ENCODE data around the gene DDRGK1. TPM values are rescaled to one million over a fixed set of nuclear protein-coding genes. Genes with fewer than 3 reads are reported as not detected.

The DDRGK1 gene
- total RNA-seq, 2 experiments from 2014 or later, result 78.6 to 79.1 TPM

DNA sequence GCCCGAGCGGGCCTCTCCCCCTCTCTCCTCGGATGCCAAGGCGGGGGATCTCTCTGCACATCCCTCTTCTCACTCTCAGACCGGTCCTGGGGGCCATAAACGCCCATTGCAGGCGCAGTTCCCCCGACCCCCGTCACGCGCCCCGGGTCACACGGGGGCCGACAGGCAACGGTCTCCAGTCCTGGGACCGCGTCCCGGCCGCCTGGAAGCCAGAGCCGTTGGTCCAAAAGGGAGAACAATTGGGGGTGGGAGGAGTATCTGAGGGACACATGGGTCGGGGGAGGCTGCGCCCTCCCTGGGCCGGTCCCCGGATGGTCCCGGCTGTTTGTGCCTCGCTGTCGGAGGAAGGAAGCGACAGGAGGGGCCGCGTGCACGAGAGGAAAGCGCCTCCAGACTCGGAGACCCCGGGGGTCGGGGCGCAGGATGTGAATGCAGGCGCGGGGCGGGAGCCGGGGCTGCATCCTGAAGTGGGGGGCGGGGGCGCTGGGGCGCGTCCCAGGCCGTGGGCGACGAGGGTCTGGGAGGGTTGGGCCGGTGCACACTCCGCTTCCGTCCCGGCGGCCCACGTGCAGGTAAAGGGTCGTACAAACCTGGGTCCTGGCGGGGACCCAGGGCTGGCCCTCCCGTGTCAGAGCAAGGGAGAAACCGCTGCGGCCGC lies 33.6 kb upstream of the DDRGK1 start:
- ChIA-PET POLR2A (interaction anchor here (0.5 kb wide), 1 partner anchor 98 kb away, joined by 3 read pairs; no protein-coding TSS in a partner anchor), CTCF (interaction anchor here (1.8 kb wide), 1 partner anchor 10 kb away, joined by 7 read pairs; no protein-coding TSS in a partner anchor)

DNA sequence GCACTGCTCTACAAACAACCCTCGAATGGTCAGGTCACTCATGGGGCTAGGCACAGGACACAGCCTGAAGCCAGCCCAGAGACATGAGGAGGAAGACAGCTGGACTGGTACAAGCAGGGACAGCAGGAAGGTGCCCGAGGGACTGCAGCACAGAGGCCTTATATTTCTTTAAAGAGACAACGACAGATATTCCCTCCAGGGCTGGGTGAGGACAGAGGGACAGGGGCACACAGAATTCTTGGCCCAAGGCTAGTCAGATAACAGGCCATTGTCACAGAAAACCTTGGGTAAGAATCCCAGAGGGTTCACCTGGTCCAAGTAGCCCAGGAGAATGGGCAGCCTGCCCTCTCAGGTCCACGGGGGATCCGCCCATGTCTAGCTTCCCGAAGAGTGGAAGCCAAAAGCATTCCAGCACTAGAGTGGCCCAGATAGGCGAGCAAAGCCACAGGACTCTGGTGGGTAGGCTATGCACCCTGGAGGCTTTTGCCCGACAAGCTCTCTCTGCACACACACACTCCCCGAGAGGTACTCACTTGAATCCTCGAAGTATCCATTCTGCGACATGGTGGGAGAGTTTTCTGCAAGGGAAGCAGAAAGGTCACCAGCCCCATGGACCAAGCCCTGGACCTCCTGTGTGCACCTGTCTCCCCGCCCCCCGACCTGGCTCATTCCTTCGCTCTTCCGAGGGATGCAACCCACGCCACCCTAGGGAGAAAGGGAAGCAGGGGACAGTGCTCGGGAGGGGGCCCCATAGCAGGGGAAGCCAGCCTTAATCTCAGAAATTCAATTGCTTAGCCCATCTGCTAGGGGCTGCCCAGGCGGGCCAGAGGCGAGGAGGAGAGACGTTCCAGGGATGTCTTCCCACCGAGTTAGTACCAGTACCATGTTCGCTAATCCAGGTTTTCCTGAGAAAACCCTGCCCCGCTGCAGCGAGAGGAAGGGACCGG lies 32.8 kb upstream of the DDRGK1 start:
- ChIA-PET CTCF (interaction anchor here (0.5 kb wide), 1 partner anchor 9 kb away, joined by 3 read pairs; no protein-coding TSS in a partner anchor), POLR2A (no interaction called here)

- ChIA-PET CTCF (no interaction called here), POLR2A (no interaction called here)
Observed at GRCh38 chr20:3235666-3236324, 31.3 kb upstream of the DDRGK1 start.

DNA sequence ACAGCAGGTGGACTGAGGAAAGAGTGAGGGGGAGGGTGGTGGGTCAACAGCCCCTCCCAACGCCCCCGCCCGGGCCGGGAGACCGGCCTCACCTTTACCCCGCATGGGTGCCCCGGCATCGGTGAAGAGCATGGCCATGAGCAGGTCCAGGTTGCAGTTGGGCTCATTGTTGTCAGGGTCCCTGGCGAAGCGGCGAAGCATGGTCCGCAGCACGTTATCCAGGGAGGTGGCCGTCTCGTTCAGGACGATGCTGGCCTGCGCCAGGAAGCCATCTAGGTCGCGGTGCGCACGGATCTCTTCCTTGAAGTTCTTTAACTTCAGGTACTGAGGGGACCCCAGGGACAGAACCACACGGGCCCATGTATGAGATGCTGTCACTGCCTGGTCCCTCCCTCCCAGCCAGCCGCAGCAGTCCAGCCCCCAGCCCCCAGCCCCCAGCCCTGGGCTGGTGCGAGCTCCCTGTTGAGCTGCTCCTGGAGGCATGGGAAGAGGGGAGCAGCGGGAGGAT lies 29.6 kb upstream of the DDRGK1 start:
- ChIA-PET POLR2A (no interaction called here), CTCF (no interaction called here)

DNA sequence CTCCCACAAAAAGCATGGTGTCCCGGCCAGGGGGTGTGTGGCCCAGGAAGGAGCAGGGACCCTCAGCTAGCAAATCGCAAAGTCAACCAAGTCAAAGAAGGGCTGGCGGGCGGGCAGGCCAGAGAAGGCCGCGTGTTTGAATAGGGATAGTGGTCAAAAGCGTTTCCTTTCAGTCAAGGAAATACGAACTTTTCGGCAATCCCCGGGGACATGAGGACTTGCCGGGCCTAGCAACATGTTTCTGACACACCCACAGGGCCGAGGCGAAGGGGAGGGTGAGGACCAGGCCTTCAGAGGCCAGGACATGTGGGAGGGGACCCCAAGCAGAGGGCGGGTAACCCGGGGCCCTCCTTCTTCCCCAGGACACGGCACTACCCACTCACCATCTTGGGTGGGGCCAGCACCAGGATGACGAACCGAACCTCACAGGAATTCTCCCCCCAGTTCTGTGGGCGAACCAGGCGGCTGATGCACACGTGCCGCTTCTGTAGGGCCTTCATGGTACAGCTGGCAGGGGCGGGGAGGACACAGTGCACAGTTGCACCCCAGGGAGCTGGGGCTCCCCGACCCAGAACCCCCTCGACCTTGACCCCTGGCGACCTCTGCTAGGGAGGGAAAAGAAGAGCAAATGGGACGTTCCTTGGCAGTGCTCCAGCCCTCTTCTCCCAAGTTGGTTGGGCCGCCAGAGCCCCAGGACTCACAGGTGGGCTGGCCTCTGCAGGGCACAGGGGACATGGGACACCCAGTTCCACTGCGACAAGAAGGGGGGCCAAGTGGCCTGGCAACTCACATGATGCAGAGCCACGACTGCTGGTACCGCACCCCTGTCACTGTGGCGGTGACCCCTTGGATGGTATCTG lies 28.9 kb upstream of the DDRGK1 start:
- CTCF ChIA-PET, result no interaction called here
- POLR2A ChIA-PET, result no interaction called here

DNA sequence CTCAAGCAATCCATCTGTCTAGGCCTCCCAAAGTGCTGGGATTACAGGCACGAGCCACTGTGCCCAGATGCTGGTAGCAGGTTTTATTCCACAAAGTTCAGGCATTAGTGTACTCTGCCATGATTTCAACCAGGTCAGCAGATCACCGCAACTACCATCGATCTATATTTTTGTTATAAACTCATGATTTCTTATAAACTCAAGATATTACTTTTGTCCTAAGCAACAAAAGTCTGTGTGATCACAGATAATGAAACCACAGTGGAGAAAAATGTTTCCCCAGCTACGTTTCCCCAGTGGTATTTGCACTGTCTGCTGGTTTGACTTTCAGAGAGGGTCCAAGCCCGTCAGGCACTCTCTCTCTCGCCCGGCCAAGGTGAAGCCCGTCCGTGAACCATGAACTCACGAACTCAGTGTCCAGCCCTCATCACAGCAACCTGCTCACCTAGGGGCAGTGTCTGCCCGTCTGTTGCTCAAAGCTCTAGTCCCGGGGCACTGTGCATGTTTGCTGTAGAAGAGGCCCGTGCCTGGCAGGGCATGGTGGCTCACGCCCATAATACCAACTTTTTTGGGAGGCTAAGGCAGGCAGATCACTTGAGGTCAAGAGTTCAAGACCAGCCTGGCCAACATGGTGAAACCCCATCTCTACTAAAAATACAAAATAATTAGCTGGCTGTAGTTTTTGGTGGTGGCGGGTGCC lies 27.6 kb upstream of the DDRGK1 start:
- CTCF ChIA-PET, result interaction anchor here (0.6 kb wide), 1 partner anchor 565 kb away, joined by 4 read pairs; no protein-coding TSS in a partner anchor
- POLR2A ChIA-PET, result no interaction called here

DNA sequence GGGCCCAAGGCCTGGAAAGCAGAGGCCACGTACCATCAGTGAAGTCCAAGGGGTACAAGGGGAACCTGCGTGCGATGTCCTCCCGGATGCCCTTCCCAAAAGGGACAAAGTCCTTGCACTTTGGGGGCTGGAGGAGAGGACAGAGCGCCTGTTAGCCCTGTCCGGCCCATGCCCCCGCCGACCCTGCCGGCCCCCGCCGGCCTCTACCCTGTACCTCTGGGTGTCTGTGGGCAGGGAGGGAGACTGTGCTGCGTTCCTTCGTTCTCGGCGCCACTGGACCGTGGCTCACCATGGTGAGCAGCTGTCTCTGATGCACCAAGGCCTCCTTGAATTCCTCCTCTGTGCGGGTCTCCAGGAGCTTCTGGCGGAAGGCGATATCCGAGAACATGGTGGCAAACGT lies 26.6 kb upstream of the DDRGK1 start:
- POLR2A ChIA-PET, result no interaction called here

DNA sequence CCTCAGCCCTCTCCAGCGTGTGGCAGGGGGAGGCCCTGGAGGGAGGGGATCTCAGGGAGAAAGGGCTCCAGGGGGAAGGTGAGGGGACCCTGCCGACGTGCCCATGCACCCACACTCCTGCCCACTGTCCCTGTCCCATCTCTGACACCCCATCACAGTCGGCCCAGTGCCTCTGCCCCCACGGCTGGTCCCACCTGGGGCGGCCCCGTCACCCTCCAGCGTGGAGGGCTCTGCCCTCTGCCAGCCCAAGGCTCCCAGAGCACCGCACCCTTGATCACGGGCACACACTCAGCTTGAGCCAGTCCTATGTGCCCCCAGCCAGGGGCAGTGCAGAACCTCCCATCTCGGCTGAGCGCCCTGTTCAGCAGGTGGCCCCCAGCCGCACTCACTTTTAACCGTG lies 25.3 kb upstream of the DDRGK1 start:
- POLR2A ChIA-PET, result no interaction called here
- CTCF ChIA-PET, result no interaction called here

More for the DNA sequence above, 26.6 kb upstream of the DDRGK1 start:
- CTCF ChIA-PET, result no interaction called here

- ChIA-PET CTCF (no interaction called here), POLR2A (no interaction called here)
Observed at GRCh38 chr20:3229158-3229557, 24.7 kb upstream of the DDRGK1 start.

DNA sequence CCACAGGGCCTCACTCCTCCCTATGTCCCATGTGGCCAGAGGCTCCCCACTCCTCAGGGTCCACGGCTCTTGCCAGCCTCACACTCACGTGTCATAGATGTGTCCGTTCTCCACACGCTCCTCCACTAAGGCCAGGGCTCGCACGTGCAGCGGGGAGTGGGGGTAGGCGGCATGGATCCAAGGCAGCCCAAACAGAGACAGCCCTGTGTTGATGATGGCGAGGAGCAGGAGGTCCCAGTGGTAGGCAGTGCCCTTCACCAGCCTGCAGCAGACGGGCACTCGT lies 24.2 kb upstream of the DDRGK1 start:
- ChIA-PET CTCF (no interaction called here), POLR2A (no interaction called here)

DNA sequence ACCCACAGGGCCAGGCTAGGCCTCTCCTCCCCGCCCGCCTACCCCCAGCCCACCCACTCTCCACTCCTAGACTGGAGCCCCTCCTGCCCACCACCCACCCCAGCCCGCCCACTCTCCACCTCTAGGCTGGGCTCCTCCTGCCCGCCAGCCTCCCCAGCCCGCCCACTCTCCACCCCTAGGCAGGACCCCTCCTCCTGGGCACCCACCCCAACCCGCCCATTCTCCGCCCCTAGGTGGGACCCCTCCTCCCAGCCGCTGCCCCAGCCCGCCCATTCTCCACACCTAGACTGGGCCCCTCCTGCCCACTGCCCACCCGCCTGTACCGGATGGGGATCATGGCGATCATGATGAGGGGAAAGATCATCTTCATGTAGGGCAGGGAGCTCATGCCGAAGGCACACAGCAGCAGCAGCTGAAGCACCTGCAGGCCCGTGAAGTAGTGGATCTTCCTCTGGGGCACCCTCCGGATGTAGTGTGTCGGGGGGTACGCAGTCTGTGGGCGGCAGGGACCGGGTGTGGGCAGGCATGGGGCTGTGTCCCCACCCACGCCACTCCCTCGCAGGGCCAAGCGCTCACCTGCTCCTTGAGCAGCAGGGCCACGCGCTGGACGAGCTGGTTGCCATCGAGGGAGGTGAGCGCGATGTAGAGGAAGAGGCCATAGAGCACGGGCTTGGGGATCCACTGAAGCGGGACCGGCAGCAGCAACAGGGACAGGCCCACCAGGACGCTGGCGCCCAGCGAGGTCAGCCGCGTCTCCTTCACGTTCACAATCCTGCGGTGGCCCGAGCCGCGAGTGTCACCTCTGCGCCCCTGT lies 23.7 kb upstream of the DDRGK1 start:
- POLR2A ChIA-PET, result no interaction called here
- CTCF ChIA-PET, result no interaction called here

GRCh38 chr20:3227506-3227905 lies 23.0 kb upstream of the DDRGK1 start:
- ChIA-PET POLR2A (no interaction called here), CTCF (no interaction called here)

GRCh38 chr20:3226864-3227263 lies 22.4 kb upstream of the DDRGK1 start:
- POLR2A ChIA-PET, result no interaction called here
- CTCF ChIA-PET, result no interaction called here

DNA sequence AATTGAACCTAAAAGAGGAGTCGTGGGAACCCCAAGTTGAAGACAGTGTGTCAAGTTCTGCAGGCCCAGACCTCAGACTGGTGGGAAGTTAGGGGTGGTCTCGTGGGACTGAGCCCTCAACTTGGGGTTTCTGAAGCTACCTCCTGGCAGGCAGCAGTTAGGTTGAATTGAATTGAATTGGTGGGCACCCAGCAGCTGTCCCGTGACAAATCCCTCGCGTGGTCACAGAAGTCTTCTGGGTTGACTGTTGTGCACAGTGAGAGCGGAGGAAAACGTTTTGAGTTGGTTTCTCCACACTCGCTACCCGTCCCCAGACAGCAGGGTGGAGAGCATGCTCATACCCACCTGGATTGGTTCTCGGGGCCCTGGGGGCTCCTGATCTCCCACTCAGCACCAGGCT lies 21.6 kb upstream of the DDRGK1 start:
- CTCF ChIA-PET, result no interaction called here
- POLR2A ChIA-PET, result no interaction called here

DNA sequence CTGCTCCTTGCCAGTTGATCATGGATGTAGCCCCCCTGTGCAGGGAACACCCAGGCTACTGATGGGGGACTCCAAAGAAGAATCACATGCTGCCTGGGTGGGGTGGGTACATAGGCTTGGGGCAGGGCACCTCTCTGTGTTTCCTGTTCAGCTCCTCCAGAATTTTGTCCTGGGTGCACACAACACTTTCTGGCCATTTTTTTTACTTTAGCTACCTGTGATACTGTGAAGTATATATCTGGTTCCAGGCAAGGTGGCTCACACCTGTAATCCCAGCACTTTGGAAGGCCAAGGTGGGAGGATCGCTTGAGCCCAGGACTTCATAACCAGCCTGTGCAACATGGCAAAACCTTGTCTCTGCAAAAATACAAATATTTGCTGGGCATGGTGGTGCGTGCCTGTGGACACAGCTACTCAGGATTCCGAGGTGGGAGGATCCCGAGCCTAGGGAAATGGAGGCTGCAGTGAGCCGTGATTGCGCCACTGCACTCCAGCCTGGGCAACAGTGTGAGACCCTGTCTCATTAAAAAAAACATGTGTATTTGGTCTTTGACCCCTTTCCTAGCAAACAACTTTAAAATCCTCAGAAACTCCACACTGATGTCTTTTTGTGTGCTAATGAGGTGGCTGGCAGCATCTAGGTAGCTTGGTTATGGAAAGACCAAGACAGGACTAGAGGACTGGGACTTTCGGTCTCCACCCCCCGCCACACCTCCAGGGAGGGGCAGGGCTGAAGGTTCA lies 20.4 kb upstream of the DDRGK1 start:
- POLR2A ChIA-PET, result no interaction called here
- CTCF ChIA-PET, result interaction anchor here (0.6 kb wide), 1 partner anchor 19 kb away, joined by 3 read pairs; no protein-coding TSS in a partner anchor

DNA sequence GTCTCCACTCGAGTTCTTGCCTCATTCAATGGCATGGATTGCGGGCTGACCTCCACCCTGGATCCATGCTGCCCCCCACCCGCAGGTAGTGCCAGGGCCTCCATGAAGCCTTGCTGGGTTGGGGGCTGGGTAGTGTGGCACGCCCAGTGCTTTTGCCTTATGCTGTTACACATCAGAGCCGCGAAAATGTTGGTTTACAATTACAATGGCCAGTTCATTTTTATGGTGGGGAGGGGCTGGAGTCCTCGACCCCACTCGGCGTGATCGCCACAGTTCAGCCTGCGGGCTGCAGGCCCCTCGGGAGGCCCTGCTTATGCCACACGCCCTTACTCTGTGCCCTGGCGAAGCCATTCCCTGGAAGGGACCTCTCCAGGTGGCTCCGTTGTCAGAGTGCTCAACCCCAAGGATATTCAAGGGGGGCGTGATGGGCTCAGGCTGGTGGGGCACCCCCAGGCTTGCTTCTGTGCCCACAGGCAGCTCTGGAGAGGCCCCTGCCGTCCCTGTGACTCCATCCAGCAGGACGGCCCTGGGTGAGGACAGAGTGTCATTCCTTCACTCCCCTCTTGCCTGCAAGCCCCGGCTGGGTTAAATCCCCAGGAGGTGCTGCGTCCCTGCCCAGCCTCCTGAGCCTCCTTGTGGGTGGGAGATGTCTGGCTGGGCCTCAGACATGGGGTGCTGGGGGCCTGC lies 19.7 kb upstream of the DDRGK1 start:
- POLR2A ChIA-PET, result no interaction called here
- CTCF ChIA-PET, result interaction anchor here (0.6 kb wide), 1 partner anchor 18 kb away, joined by 3 read pairs; no protein-coding TSS in a partner anchor

DNA sequence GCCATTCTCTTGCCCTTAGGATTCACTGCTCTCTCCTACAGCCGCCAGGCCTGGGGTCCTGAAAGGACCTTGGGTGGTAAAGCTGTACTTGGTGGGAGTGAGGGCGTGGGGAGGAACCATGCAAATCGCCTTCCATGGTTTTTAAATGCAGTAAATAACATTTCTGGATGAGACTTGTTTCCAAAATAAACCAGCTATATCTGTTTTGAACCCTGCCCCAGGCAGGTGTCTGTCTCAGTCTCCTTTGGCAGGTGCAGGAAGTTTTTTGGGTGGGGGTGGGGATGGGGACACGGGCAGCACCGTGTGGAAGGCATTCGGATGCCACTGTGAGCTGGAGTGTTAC lies 19.1 kb upstream of the DDRGK1 start:
- ChIA-PET CTCF (no interaction called here), POLR2A (no interaction called here)
